AG20443 (cell line): ENCODE results near the gene GNA14.
A peak's percentile ranks its signal among the peaks of the same experiment; 100 is the strongest.
"Not testable (repeated sequence)": the region's sequence is repeated elsewhere in the genome, so short reads cannot be mapped to it uniquely, and the experiment has no call there.

Experiments used
- DNase-seq: peaks from one replicate; pipeline ENCODE4 v3.0.0; 2012; ENCODE audit warnings: low spot score, mixed read lengths

Gene GNA14

GRCh38 chr9:77402286-77402685, 245.8 kb downstream of the GNA14 start:
- no peak for DNase-seq

- DNase-seq, result no peak
Observed at GRCh38 chr9:77399964-77400363, 248.2 kb downstream of the GNA14 start.

GRCh38 chr9:77398581-77398980, 249.5 kb downstream of the GNA14 start:
- not testable (repeated sequence) for DNase-seq

- DNase-seq, result no peak
Observed at GRCh38 chr9:77392328-77392727, 255.8 kb downstream of the GNA14 start.

- no peak for DNase-seq
Observed at GRCh38 chr9:77391834-77392233, 256.3 kb downstream of the GNA14 start.

GRCh38 chr9:77386187-77386586, 261.9 kb downstream of the GNA14 start:
- DNase-seq, result peak; percentile 10

- peak; percentile 15 for DNase-seq
Observed at GRCh38 chr9:77384406-77384805, 263.7 kb downstream of the GNA14 start.

GRCh38 chr9:77375956-77376532, 272.1 kb downstream of the GNA14 start:
- DNase-seq, result peak; percentile 7

GRCh38 chr9:77374266-77374665, 273.9 kb downstream of the GNA14 start:
- no peak for DNase-seq
